ENCODE results near the gene PRMT7.

PRMT7 gene

DNA sequence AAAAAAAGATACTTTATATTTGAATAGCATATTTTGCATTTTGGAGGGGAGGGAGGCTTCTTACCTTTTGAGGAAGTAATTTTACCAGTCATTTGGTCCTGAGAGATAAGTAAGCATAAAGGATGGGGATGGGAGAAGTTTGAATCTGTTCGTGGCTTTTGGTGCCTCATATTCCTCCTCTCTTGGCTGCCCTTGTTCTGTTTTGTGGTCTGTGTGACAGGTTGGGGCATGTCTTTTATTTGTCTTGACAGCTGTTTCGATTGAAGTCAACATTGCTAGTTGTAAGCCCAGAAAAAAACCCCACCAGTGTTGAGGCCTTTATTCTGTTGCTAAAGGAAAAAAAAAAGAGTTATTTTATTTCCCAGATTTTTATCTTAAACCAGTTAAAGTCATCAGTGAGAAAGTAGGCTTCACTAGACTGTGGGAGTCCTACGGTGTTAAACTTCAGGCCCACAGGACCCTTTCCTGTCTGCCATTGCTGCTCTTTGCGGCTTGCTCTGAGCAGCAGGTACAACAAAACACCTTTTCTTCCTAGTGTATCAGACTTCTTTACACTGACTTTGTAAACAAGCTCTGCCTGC is 35.1 kb upstream of the PRMT7 start:
- Histone ChIP-seq H3K9ac (ENCODE audit: low read depth, low read length) (no peak overlapping the region; the same call in 1 of the 2 replicates), H3K4me1 (ENCODE audit: insufficient read depth, low read length) (no peaks in the 10 kb centered on the region), H3K36me3 (ENCODE audit: insufficient read depth, low read length) (0 out of 2 replicates have a peak, but pooled peaks cover 4% of the 10 kb centered on the region), H3K9me3 (ENCODE audit: control insufficient read depth, insufficient read depth, low read length) (no peaks in the 10 kb centered on the region)

DNA sequence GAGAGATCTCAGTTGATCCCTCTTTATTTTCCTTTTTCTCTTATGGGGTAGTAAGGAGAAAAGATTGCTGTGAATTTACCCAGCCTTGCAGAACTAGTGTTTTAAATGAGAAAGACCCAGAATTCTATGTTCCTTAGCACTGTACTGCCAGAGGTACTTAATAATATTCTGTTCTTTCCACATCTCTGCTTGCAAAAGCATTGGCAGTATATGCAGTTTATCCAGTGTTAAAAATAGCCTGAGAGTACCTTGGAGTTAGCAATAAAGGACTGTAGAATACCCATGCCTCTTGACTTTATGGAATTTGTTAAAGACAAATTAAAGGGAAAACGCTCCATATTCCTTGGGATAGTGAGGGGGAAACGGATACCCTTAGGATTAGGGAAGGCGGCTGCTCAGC is 34.6 kb upstream of the PRMT7 start:
- Histone ChIP-seq H3K9ac (ENCODE audit: low read depth, low read length) (no peak overlapping the region), H3K9me3 (ENCODE audit: control insufficient read depth, insufficient read depth, low read length) (no peaks in the 10 kb centered on the region), H3K4me1 (ENCODE audit: insufficient read depth, low read length) (no peaks in the 10 kb centered on the region), H3K36me3 (ENCODE audit: insufficient read depth, low read length) (0 out of 2 replicates have a peak, but pooled peaks cover 4% of the 10 kb centered on the region)

DNA sequence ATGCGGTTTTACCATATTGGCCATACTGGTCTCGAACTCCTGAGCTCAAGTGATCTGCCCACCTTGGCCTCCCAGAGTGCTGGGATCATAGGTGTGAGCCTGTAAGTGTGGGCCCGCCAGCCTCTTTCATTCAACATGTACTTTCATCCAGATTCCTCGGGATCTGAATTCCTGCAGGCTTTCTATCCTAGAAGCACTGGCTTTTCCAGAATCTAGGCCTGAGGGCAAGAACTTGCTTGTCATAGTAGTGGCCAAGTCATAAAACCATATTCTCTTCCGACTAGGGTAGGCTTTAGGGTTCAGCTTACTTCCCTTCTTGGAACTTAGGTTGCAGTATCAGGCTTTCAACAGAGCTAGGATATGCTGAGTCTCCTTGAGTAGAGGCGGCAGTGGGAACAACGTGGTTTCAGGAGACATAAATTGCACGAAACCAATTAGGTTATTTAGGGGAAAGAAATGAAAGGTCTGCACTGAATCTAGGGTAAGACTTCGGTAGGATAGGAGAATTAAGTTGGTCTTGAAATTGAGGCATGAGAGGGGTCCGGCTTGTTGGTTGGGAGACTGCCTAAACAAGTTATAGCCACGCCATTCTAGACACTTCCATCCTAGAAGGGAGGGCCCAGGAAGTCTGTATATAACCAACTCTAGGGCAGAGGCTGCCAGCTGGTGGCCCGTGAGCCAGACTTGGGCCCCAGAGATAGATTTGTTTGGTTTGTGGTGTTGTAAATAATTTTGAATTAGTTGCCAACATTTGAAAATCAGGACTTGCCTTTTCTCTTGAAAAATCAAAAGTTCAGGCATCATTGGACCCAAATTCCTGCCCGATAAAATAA is 30.9 kb upstream of the PRMT7 start:
- peaks cover 7% of the 10 kb centered on the region; the same call in 1 of the 2 replicates for H3K36me3 ChIP-seq (ENCODE audit: insufficient read depth, low read length)
- H3K4me1 ChIP-seq (ENCODE audit: insufficient read depth, low read length): no peaks in the 10 kb centered on the region
- H3K9ac ChIP-seq (ENCODE audit: low read depth, low read length): no peak overlapping the region
- H3K9me3 ChIP-seq (ENCODE audit: control insufficient read depth, insufficient read depth, low read length): no peaks in the 10 kb centered on the region

GRCh38 chr16:68281368-68282063 is 29.3 kb upstream of the PRMT7 start:
- H3K9ac ChIP-seq (ENCODE audit: low read depth, low read length): no peak overlapping the region
- no peaks in the 10 kb centered on the region for H3K4me1 ChIP-seq (ENCODE audit: insufficient read depth, low read length)
- no peaks in the 10 kb centered on the region for H3K9me3 ChIP-seq (ENCODE audit: control insufficient read depth, insufficient read depth, low read length)
- H3K36me3 ChIP-seq (ENCODE audit: insufficient read depth, low read length): peaks cover 7% of the 10 kb centered on the region; the same call in 1 of the 2 replicates

- no peaks in the 10 kb centered on the region for H3K4me1 ChIP-seq (ENCODE audit: insufficient read depth, low read length)
- no peaks in the 10 kb centered on the region for H3K9me3 ChIP-seq (ENCODE audit: control insufficient read depth, insufficient read depth, low read length)
- H3K9ac ChIP-seq (ENCODE audit: low read depth, low read length): no peak overlapping the region
- peaks cover 5% of the 10 kb centered on the region; the same call in 1 of the 2 replicates for H3K36me3 ChIP-seq (ENCODE audit: insufficient read depth, low read length)
These were observed 28.8 kb upstream of the PRMT7 start for GRCh38 chr16:68282064-68282452.

GRCh38 chr16:68283346-68283745 is 27.5 kb upstream of the PRMT7 start:
- H3K9me3 ChIP-seq (ENCODE audit: control insufficient read depth, insufficient read depth, low read length): no peaks in the 10 kb centered on the region
- no peaks in the 10 kb centered on the region for H3K4me1 ChIP-seq (ENCODE audit: insufficient read depth, low read length)
- peaks cover 10% of the 10 kb centered on the region for H3K36me3 ChIP-seq (ENCODE audit: insufficient read depth, low read length)
- no peak overlapping the region for H3K9ac ChIP-seq (ENCODE audit: low read depth, low read length)

GRCh38 chr16:68283801-68284598 is 26.8 kb upstream of the PRMT7 start:
- Histone ChIP-seq H3K9ac (ENCODE audit: low read depth, low read length) (no peak overlapping the region), H3K4me1 (ENCODE audit: insufficient read depth, low read length) (no peaks in the 10 kb centered on the region), H3K36me3 (ENCODE audit: insufficient read depth, low read length) (peaks cover 10% of the 10 kb centered on the region), H3K9me3 (ENCODE audit: control insufficient read depth, insufficient read depth, low read length) (no peaks in the 10 kb centered on the region)

GRCh38 chr16:68284847-68285246 is 26.0 kb upstream of the PRMT7 start:
- Histone ChIP-seq H3K9ac (ENCODE audit: low read depth, low read length) (no peak overlapping the region), H3K36me3 (ENCODE audit: insufficient read depth, low read length) (peaks cover 10% of the 10 kb centered on the region), H3K4me1 (ENCODE audit: insufficient read depth, low read length) (peaks cover 2% of the 10 kb centered on the region; the same call in 1 of the 2 replicates), H3K9me3 (ENCODE audit: control insufficient read depth, insufficient read depth, low read length) (no peaks in the 10 kb centered on the region)

- Histone ChIP-seq H3K4me1 (ENCODE audit: insufficient read depth, low read length) (peaks cover 5% of the 10 kb centered on the region; the same call in 1 of the 2 replicates), H3K36me3 (ENCODE audit: insufficient read depth, low read length) (peaks cover 10% of the 10 kb centered on the region), H3K9ac (ENCODE audit: low read depth, low read length) (no peak overlapping the region), H3K9me3 (ENCODE audit: control insufficient read depth, insufficient read depth, low read length) (no peaks in the 10 kb centered on the region)
These were observed 25.1 kb upstream of the PRMT7 start for GRCh38 chr16:68285683-68286082.

DNA sequence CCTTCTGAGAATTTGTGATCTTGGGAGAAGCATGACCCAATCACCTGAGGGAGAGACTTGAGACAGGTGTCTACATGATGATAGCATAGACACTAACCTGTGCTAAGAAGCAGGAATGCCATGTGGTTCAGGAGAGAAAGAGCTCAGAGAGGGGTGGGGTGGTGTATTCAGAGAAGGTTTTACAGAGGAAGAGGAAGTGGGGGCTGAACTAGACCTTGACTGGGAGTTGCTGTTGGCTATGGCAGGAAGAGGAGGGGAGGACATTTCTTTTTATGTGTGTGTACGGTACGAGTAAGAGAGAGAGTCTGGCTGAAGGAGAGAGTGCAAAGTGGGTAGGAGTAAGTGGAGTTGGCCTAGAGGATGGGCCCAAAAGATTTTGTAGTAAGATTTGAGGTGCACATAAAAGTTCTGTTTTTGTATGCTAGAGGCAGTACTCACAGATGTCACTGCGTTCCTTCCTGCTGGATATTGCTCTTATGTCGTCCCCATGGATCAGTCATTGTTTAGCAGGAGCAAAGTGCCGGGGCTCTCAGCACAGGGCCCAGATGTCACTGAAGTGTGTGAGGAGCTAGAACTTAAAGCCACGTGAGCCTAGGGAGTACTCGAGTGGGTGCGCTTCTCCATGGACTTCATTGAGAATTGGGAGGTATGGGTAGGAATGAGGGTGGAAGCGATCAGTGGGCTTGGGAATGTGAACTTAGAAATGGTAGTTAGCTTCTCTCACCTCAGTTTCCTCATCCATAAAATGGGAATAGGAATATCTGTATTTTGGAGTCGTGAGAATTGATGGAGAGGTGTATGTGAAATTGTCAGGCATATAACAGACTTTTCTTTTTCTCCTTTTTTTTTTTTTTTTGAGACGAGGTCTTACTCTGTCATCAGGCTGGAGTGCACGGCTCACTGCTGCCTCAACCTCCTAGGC is 24.4 kb upstream of the PRMT7 start:
- H3K9me3 ChIP-seq (ENCODE audit: control insufficient read depth, insufficient read depth, low read length): no peaks in the 10 kb centered on the region
- peaks cover 5% of the 10 kb centered on the region; the same call in 1 of the 2 replicates for H3K4me1 ChIP-seq (ENCODE audit: insufficient read depth, low read length)
- H3K9ac ChIP-seq (ENCODE audit: low read depth, low read length): no peak overlapping the region
- peaks cover 17% of the 10 kb centered on the region for H3K36me3 ChIP-seq (ENCODE audit: insufficient read depth, low read length)

- Histone ChIP-seq H3K9me3 (ENCODE audit: control insufficient read depth, insufficient read depth, low read length) (no peaks in the 10 kb centered on the region), H3K4me1 (ENCODE audit: insufficient read depth, low read length) (peaks cover 5% of the 10 kb centered on the region; the same call in 1 of the 2 replicates), H3K9ac (ENCODE audit: low read depth, low read length) (no peak overlapping the region), H3K36me3 (ENCODE audit: insufficient read depth, low read length) (peaks cover 21% of the 10 kb centered on the region)
These were observed 23.3 kb upstream of the PRMT7 start for GRCh38 chr16:68287276-68288251.

- H3K4me1 ChIP-seq (ENCODE audit: insufficient read depth, low read length): peaks cover 5% of the 10 kb centered on the region; the same call in 1 of the 2 replicates
- H3K9ac ChIP-seq (ENCODE audit: low read depth, low read length): no peak overlapping the region
- no peaks in the 10 kb centered on the region for H3K9me3 ChIP-seq (ENCODE audit: control insufficient read depth, insufficient read depth, low read length)
- peaks cover 20% of the 10 kb centered on the region for H3K36me3 ChIP-seq (ENCODE audit: insufficient read depth, low read length)
These were observed 22.6 kb upstream of the PRMT7 start for GRCh38 chr16:68288252-68288650.
